ENCODE measurements around the gene MMP11. TPM values are rescaled to one million over a fixed set of nuclear protein-coding genes. Genes with fewer than 3 reads are reported as not detected.

Gene MMP11
- polyA plus RNA-seq, 1 donor from 2014 or later, result 9.3 TPM

GRCh38 chr22:23781065-23781464 is 8.4 kb downstream of the MMP11 start:
- H3K9me2 ChIP-seq (ENCODE audit: insufficient read depth, low read length), result no peaks in the 10 kb centered on the region
- H4K20me1 ChIP-seq (ENCODE audit: insufficient read depth), result no peaks in the 10 kb centered on the region
- no peak for TF ChIP-seq TAF1 (IDR thresholded peaks at IDR 0.05; ENCODE audit: low read depth)
- TF ChIP-seq RAD21 (conservative IDR thresholded peaks at IDR 0.05), result no peak
- TF ChIP-seq REST (IDR thresholded peaks at IDR 0.05; ENCODE audit: borderline replicate concordance), result no peak
- TF ChIP-seq MXI1 (conservative IDR thresholded peaks at IDR 0.05; ENCODE audit: poor library complexity, severe bottlenecking), result no peak
- no peak for TF ChIP-seq EZH2 (IDR thresholded peaks at IDR 0.05; ENCODE audit: borderline replicate concordance, insufficient read depth, low read length, poor library complexity, severe bottlenecking)
- TF ChIP-seq EP300 (conservative IDR thresholded peaks at IDR 0.05; ENCODE audit: poor library complexity, severe bottlenecking), result no peak
- no peak for TF ChIP-seq CTCF (IDR thresholded peaks at IDR 0.05; ENCODE audit: poor library complexity, severe bottlenecking)
- TF ChIP-seq POLR2AphosphoS5 (IDR thresholded peaks at IDR 0.05), result no peak
- TF ChIP-seq SMC3 (conservative IDR thresholded peaks at IDR 0.05; ENCODE audit: poor library complexity), result no peak
- H3K9me3 ChIP-seq (ENCODE audit: low read length), result no peaks in the 10 kb centered on the region
- H3K9ac ChIP-seq (ENCODE audit: low read length), result no peak overlapping the region
- H3K36me3 ChIP-seq (ENCODE audit: insufficient read depth, low read length), result no peaks in the 10 kb centered on the region
- H2AFZ ChIP-seq (ENCODE audit: low read depth, low read length), result no peak overlapping the region
- no peak overlapping the region for H3K4me2 ChIP-seq (ENCODE audit: low read length)
- H3F3A ChIP-seq (ENCODE audit: insufficient read depth, low read length, poor library complexity, severe bottlenecking), result no peaks in the 10 kb centered on the region
- H3K79me2 ChIP-seq (replicated peaks; ENCODE audit: insufficient read depth, low read length), result no peaks in the 10 kb centered on the region
- no peak overlapping the region for H3K27ac ChIP-seq (ENCODE audit: low read length)
- no peak overlapping the region for H3K4me3 ChIP-seq (ENCODE audit: low read length)
- no peaks in the 10 kb centered on the region for H3K27me3 ChIP-seq (ENCODE audit: insufficient read depth, low read depth, low read length)

DNA sequence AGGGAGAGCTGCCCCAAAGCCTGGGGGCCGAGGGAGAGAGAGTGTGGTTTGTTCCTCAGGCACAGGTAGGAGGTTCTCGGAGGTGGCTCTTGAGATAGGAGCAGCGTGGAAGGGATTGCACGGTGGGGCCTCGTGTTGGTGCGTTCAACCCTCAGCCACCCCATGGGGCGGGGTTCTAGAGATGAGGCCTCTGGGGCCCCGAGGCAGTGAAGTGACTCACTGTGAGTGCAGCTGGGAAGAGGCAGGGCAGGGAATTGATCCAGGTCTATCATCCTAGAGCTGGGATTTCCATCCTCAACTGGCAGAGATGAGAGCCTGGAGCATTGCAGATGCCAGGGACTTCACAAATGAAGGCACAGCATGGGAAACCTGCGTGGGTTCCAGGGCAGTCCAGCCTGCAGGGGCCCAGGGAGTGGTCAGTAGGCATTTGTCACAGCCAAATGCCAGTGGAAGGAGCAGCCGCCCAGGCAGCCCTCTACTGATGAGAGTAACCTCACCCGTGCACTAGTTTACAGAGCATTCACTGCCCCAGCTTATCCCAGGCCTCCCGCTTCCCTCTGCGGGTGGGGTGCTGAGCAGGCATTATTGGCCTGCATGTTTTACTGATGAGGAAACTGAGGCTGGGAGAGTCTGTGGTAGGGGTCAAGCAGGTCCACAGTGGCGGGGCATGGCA is 9.0 kb downstream of the MMP11 start:
- no peaks in the 10 kb centered on the region for H3K27me3 ChIP-seq (ENCODE audit: insufficient read depth, low read depth, low read length)
- TF ChIP-seq POLR2AphosphoS5 (IDR thresholded peaks at IDR 0.05) (no peak), RAD21 (conservative IDR thresholded peaks at IDR 0.05) (no peak), CTCF (IDR thresholded peaks at IDR 0.05; ENCODE audit: poor library complexity, severe bottlenecking) (no peak), TAF1 (IDR thresholded peaks at IDR 0.05; ENCODE audit: low read depth) (no peak), SMC3 (conservative IDR thresholded peaks at IDR 0.05; ENCODE audit: poor library complexity) (no peak)
- no peaks in the 10 kb centered on the region for H3K36me3 ChIP-seq (ENCODE audit: insufficient read depth, low read length)
- H3K9me2 ChIP-seq (ENCODE audit: insufficient read depth, low read length), result no peaks in the 10 kb centered on the region
- H3F3A ChIP-seq (ENCODE audit: insufficient read depth, low read length, poor library complexity, severe bottlenecking), result no peaks in the 10 kb centered on the region
- H3K9me3 ChIP-seq (ENCODE audit: low read length), result no peaks in the 10 kb centered on the region
- no peak overlapping the region for H3K4me3 ChIP-seq (ENCODE audit: low read length)
- no peaks in the 10 kb centered on the region for H3K79me2 ChIP-seq (replicated peaks; ENCODE audit: insufficient read depth, low read length)
- H3K27ac ChIP-seq (ENCODE audit: low read length), result no peak overlapping the region
- H3K9ac ChIP-seq (ENCODE audit: low read length), result no peak overlapping the region
- no peaks in the 10 kb centered on the region for H4K20me1 ChIP-seq (ENCODE audit: insufficient read depth)
- no peak overlapping the region for H2AFZ ChIP-seq (ENCODE audit: low read depth, low read length)
- no peak overlapping the region for H3K4me2 ChIP-seq (ENCODE audit: low read length)

Measured in neural cell (in vitro differentiated cells).